22Rv1 (cell line): ENCODE data around the gene ACLY.

Experiments used
- ZFX ChIP-seq: fragments of 450-650 bp; IDR thresholded peaks from 2 replicates; pipeline ENCODE4 v1.6.1; 2017; ENCODE audit warnings: antibody characterized with exemption, borderline replicate concordance
- TF ChIP-seq, protein P1 (sequence below): fragments of 450-650 bp; IDR thresholded peaks from 2 replicates; pipeline ENCODE4 v1.5.1; 2017; ENCODE audit warnings: mild to moderate bottlenecking

DNA sequence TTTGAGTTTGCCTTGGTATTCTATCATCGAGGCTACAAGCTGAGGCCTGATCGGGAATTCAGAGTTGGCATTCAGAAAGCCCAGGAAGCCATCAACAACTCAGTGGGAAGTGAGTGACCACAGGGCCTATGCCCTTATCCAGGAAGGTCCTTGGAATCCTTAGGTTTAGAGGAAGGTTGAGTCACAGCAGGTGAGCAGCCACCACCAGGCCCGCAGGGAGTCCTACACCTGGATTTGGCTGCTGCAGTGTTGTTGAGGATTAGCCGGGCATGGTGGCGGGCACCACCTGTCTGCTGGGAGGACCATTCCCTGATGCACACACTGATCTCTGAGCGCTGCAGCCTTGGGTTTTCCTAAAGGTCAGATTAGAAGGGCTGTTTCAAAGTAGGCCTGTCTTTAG, 16.9 kb upstream of the ACLY start:
- TF ChIP-seq, protein P1, sequence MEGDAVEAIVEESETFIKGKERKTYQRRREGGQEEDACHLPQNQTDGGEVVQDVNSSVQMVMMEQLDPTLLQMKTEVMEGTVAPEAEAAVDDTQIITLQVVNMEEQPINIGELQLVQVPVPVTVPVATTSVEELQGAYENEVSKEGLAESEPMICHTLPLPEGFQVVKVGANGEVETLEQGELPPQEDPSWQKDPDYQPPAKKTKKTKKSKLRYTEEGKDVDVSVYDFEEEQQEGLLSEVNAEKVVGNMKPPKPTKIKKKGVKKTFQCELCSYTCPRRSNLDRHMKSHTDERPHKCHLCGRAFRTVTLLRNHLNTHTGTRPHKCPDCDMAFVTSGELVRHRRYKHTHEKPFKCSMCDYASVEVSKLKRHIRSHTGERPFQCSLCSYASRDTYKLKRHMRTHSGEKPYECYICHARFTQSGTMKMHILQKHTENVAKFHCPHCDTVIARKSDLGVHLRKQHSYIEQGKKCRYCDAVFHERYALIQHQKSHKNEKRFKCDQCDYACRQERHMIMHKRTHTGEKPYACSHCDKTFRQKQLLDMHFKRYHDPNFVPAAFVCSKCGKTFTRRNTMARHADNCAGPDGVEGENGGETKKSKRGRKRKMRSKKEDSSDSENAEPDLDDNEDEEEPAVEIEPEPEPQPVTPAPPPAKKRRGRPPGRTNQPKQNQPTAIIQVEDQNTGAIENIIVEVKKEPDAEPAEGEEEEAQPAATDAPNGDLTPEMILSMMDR = no peak
- TF ChIP-seq ZFX = no peak
